Measurements from ENCODE around the gene CISD3. TPM values are rescaled to one million over a fixed set of nuclear protein-coding genes. Genes with fewer than 3 reads are reported as not detected.

Gene CISD3
- total RNA-seq, 5 donors from 2014 or later (not counting 1 experiment from before 2014, with no cell fraction given): 10.7 to 21.5 (median 17.7) TPM

DNA sequence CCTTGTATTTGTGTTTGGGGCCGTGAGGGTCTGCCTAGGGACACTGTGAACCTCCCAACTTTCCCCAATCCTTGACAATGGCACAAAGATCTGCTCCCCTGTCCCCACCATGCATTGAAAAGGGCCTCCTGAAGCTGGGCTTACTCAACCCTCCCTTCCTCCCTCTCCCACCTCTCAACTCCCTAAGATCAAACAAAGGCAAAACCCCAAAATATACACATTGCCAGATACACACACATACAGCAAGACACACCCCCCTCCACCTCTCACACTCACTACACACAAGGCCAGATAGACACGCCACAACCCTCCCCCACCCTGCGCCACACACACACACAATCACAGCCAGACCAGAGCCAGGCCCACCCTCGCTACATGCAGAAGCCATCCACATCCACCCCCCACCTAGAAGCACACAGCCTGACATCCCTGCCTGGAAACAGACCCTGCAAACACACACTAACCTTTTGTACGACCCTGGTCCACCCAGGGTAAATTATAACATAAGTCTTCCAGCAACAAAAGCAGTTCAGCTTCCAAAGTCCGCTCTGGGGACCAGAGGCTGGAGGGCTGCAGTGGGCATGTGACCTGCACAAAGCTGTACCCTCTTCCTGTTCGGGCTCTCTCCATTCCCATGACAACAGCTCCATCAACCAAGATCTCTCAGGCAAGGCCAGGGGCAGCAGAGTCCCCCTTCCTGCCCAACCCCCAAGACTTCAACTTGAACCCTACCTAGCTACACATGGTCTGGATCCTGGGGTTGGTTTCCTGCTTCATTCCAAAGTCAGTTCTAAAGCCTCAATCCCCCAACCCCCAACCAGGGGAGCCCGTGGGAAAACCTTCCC lies 16.1 kb downstream of the CISD3 start:
- Histone ChIP-seq H3K4me3 (ENCODE audit: control insufficient read depth in 1 of 2, extremely low read depth in 1 of 2, low read length in 1 of 2) (no peak overlapping the region), H3K27me3 (replicated peaks in 1 of 2; ENCODE audit: control insufficient read depth in 2 of 2, extremely low read depth in 1 of 2, insufficient read depth in 2 of 2, low read length in 1 of 2) (peaks cover 4 to 84% of the 10 kb centered on the region in 2 experiments), H3K4me1 (ENCODE audit: control insufficient read depth in 1 of 2, extremely low read depth in 1 of 2, insufficient read depth in 2 of 2, low read length in 2 of 2) (peaks cover 36 to 51% of the 10 kb centered on the region in 2 experiments), H3K27ac (ENCODE audit: low read length) (no peak overlapping the region), H3K9me3 (no peaks in the 10 kb centered on the region), H3K36me3 (ENCODE audit: control insufficient read depth in 2 of 2, extremely low read depth in 1 of 2, insufficient read depth in 1 of 2, low read length in 1 of 2) (no peaks in the 10 kb centered on the region)
- Mint-ChIP-seq H3K27ac (peak overlapping the region in 1 of 2 donors; percentile 25), H3K9me3 (no peaks in the 10 kb centered on the region), H3K4me3 (peak overlapping the region; percentile 28 to 70 (median 56)), H3K4me1 (peaks cover 33 to 36% (median 35%) of the 10 kb centered on the region in 3 donors), H3K36me3 (no peaks in the 10 kb centered on the region), H3K27me3 (peaks cover 19 to 63% of the 10 kb centered on the region in 2 donors)
- WGBS (ENCODE audit: insufficient coverage): 77% methylated on average over 7 of the region's 8 CpGs
- ATAC-seq (replicated peaks in 1 of 4): no peak
- DNase-seq: no peak
- CTCF ChIA-PET: interaction anchor here in 1 of 2 donors (1.1 kb wide), 1 partner anchor 15 kb away, joined by 3 read pairs; no protein-coding TSS in a partner anchor
- POLR2A ChIA-PET: no interaction called here

DNA sequence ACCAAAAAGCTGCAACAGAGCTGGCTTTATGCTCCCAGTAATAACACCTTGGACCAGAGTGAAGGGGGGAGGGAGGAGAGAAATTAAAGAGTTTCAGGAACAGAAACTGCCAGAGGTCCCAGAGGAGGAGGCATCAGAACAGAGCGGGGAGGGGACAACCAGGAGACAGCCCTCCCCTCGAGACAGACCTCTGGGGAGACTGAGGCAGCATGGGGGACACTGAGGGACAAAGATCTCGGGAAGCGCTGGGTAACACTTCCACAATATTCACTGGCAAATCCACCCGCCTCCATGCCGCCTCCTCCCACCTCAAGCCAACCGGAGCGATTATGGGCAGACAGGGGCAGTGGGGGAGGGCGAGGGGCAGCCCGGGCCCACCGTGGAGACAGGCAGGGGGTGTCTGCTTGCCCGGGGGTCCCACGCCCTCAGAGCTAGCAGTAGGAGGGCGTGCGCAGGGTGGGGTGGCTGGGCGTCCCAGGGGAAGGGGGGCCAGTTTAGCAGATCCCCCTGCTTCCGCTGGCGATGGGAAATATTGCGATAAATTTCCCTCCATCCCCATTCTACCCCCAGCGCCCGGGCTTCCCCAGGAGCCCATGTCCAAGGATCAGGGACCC lies 16.8 kb downstream of the CISD3 start:
- Mint-ChIP-seq H3K4me1 (peaks cover 40 to 42% (median 41%) of the 10 kb centered on the region in 3 donors), H3K36me3 (no peaks in the 10 kb centered on the region), H3K9me3 (no peaks in the 10 kb centered on the region), H3K4me3 (peak overlapping the region; percentile 28 to 70 (median 56)), H3K27me3 (peaks cover 21 to 68% of the 10 kb centered on the region in 2 donors), H3K27ac (no peak overlapping the region)
- peaks cover 4 to 79% of the 10 kb centered on the region in 2 experiments for H3K27me3 ChIP-seq (replicated peaks in 1 of 2; ENCODE audit: control insufficient read depth in 2 of 2, extremely low read depth in 1 of 2, insufficient read depth in 2 of 2, low read length in 1 of 2)
- H3K27ac ChIP-seq (ENCODE audit: low read length): no peak overlapping the region
- H3K9me3 ChIP-seq: no peaks in the 10 kb centered on the region
- ATAC-seq (replicated peaks in 1 of 4): no peak
- H3K36me3 ChIP-seq (ENCODE audit: control insufficient read depth in 2 of 2, extremely low read depth in 1 of 2, insufficient read depth in 1 of 2, low read length in 1 of 2): no peaks in the 10 kb centered on the region
- H3K4me3 ChIP-seq (ENCODE audit: control insufficient read depth in 1 of 2, extremely low read depth in 1 of 2, low read length in 1 of 2): peak overlapping the region in 1 of 2 donors; percentile 38
- 80% methylated on average over 1 of the region's 21 CpGs for WGBS (ENCODE audit: insufficient coverage)
- DNase-seq: no peak
- peaks cover 36 to 58% of the 10 kb centered on the region in 2 experiments for H3K4me1 ChIP-seq (ENCODE audit: control insufficient read depth in 1 of 2, extremely low read depth in 1 of 2, insufficient read depth in 2 of 2, low read length in 2 of 2)
- ChIA-PET POLR2A (no interaction called here), CTCF (interaction anchor here in 1 of 2 donors (1.1 kb wide), 1 partner anchor 16 kb away, joined by 3 read pairs; no protein-coding TSS in a partner anchor)

DNA sequence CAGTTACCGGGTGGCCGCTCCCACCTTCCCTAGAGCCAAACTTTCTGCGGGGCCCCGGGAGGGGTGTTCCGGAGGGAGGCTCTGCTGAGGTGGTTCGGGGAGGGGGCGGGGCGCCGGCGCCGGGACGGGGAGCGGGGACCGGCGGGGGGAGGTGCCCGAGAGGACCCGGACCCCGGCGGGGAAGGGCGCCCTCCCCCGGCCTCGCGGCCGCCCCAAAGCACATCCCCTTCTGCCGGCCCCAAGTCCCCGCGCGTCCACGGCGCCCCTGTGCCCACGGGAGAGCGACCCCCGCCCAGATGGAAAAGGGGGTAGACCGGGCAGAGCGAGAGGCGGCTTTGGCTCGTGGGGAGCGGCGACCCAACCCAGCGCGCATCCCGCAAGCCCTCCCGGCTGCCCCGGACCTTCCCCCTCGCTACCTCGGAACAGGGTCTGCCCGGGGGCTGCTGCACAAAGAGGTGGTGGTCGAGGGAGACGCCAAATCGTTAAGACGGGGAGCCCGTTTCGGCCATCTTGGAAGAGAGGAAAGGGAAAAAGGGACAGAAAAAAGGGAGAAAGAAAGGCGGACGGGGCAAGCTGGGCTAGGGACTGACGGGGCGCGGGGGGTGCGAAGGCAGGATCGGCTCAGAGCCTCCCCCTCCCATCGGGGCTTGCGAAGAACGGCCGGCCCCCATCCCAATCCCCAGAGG lies 17.5 kb downstream of the CISD3 start:
- no peaks in the 10 kb centered on the region for H3K9me3 ChIP-seq
- peak overlapping the region; percentile 38 to 58 for H3K4me3 ChIP-seq (ENCODE audit: control insufficient read depth in 1 of 2, extremely low read depth in 1 of 2, low read length in 1 of 2)
- Mint-ChIP-seq H3K4me1 (peaks cover 42 to 47% (median 45%) of the 10 kb centered on the region in 3 donors), H3K9me3 (no peaks in the 10 kb centered on the region), H3K27ac (no peak overlapping the region), H3K36me3 (peaks cover 2% of the 10 kb centered on the region), H3K4me3 (peak overlapping the region; percentile 64 to 72 (median 70)), H3K27me3 (peaks cover 21 to 68% of the 10 kb centered on the region in 2 donors)
- DNase-seq (peak in 1 of 35 experiments; percentile 26), ATAC-seq (replicated peaks in 1 of 4) (no peak)
- WGBS (ENCODE audit: insufficient coverage): under 1% methylated on average over 46 of the region's 64 CpGs
- ChIA-PET CTCF (no interaction called here), POLR2A (no interaction called here)
- H3K27ac ChIP-seq (ENCODE audit: low read length): no peak overlapping the region
- peaks cover 36 to 62% of the 10 kb centered on the region in 2 experiments for H3K4me1 ChIP-seq (ENCODE audit: control insufficient read depth in 1 of 2, extremely low read depth in 1 of 2, insufficient read depth in 2 of 2, low read length in 2 of 2)
- H3K36me3 ChIP-seq (ENCODE audit: control insufficient read depth in 2 of 2, extremely low read depth in 1 of 2, insufficient read depth in 1 of 2, low read length in 1 of 2): no peaks in the 10 kb centered on the region
- H3K27me3 ChIP-seq (replicated peaks in 1 of 2; ENCODE audit: control insufficient read depth in 2 of 2, extremely low read depth in 1 of 2, insufficient read depth in 2 of 2, low read length in 1 of 2): peaks cover 4 to 74% of the 10 kb centered on the region in 2 experiments

DNA sequence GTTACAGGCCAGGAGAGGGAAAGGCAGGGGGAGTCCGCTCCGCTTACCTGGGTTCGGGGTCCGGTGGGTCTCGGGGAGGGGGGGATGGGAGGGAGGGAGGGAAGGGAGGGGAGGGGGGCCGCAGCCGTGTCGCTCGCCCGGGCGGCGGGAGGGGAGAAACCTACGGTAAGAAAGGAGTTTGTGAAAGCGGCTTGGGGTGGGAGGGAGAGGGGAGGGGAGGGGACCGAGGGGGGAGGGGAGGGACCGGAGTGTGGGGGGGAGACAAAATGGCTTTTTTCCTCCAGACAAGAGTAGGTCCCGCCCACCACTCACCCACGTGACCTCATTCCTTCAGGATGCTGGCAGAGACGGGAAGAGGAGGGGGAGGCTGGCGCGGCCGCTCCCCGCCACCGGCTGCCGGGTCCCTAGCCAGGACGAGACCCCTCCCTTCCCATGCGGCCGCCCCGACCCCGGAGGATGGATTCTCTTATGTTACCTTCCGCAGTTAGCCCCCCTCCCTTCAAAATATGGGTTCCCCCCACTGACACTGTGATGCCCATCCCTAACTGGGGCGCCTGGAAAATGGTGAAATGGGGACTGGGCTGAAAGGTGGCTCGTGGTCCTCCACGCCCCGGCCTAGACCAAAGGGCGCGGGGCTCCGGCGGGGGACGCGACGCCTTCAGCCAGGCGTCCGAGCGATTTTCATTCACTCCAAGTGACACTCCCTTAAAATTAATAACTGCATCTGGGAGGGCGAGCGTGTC lies 18.2 kb downstream of the CISD3 start, which contains the start of gene PCGF2:
Gene PCGF2, minus strand, starts transcription at position 188 of the 743 bp plus-strand sequence. CDS start 7,934 bp downstream, outside the sequence.
- no peaks in the 10 kb centered on the region for H3K36me3 ChIP-seq (ENCODE audit: control insufficient read depth in 2 of 2, extremely low read depth in 1 of 2, insufficient read depth in 1 of 2, low read length in 1 of 2)
- 3% methylated on average over 12 of the region's 47 CpGs for WGBS (ENCODE audit: insufficient coverage)
- Mint-ChIP-seq H3K36me3 (peaks cover 3% of the 10 kb centered on the region), H3K4me3 (peak within 1 kb of the TSS; percentile 64 to 88 (median 72)), H3K27me3 (peaks cover 21 to 63% of the 10 kb centered on the region in 2 donors), H3K9me3 (no peaks in the 10 kb centered on the region), H3K4me1 (peaks cover 49 to 51% (median 49%) of the 10 kb centered on the region in 3 donors), H3K27ac (no peak within 1 kb of the TSS)
- peaks cover 4 to 70% of the 10 kb centered on the region in 2 experiments for H3K27me3 ChIP-seq (replicated peaks in 1 of 2; ENCODE audit: control insufficient read depth in 2 of 2, extremely low read depth in 1 of 2, insufficient read depth in 2 of 2, low read length in 1 of 2)
- POLR2A ChIA-PET: no interaction called here
- no peak for ATAC-seq (replicated peaks in 1 of 4)
- H3K4me3 ChIP-seq (ENCODE audit: control insufficient read depth in 1 of 2, extremely low read depth in 1 of 2, low read length in 1 of 2): peak within 1 kb of the TSS; percentile 38 to 72
- CTCF ChIA-PET: no interaction called here
- H3K27ac ChIP-seq (ENCODE audit: low read length): no peak within 1 kb of the TSS
- H3K4me1 ChIP-seq (ENCODE audit: control insufficient read depth in 1 of 2, extremely low read depth in 1 of 2, insufficient read depth in 2 of 2, low read length in 2 of 2): peaks cover 36 to 68% of the 10 kb centered on the region in 2 experiments
- H3K9me3 ChIP-seq: no peaks in the 10 kb centered on the region
- DNase-seq: no peak

DNA sequence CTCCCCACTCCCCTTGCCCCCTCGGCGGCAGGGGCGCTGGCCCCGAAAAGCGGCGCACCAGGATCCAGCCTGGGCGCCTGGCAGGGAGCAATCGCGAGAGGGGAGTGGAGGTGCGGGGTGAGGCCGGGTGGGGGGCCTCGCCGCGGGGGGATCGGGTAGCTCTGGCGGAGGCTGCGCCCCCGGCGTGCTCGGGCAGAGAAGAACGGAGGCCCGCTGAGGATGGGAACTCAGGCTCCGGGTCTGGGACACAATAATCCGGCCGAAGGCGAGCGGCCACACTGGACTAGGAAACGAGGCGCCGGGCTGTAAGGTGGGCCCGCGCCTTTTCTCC lies 18.7 kb downstream of the CISD3 start:
- POLR2A ChIA-PET: no interaction called here
- CTCF ChIA-PET: interaction anchor here in 1 of 2 donors (0.5 kb wide), 1 partner anchor 12 kb away, joined by 5 read pairs; no protein-coding TSS in a partner anchor
- under 1% methylated on average over 29 of the region's 32 CpGs for WGBS (ENCODE audit: insufficient coverage)

More for the DNA sequence above, 18.7 kb downstream of the CISD3 start:
- H3K4me1 Mint-ChIP-seq: peaks cover 53 to 56% (median 54%) of the 10 kb centered on the region in 3 donors
- H3K9me3 Mint-ChIP-seq: no peaks in the 10 kb centered on the region
- Histone ChIP-seq H3K36me3 (ENCODE audit: control insufficient read depth in 2 of 2, extremely low read depth in 1 of 2, insufficient read depth in 1 of 2, low read length in 1 of 2) (peaks cover 0 to 2% of the 10 kb centered on the region in 2 donors), H3K27me3 (replicated peaks in 1 of 2; ENCODE audit: control insufficient read depth in 2 of 2, extremely low read depth in 1 of 2, insufficient read depth in 2 of 2, low read length in 1 of 2) (peaks cover 4 to 65% of the 10 kb centered on the region in 2 experiments), H3K4me1 (ENCODE audit: control insufficient read depth in 1 of 2, extremely low read depth in 1 of 2, insufficient read depth in 2 of 2, low read length in 2 of 2) (peaks cover 36 to 74% of the 10 kb centered on the region in 2 experiments), H3K9me3 (no peaks in the 10 kb centered on the region), H3K27ac (ENCODE audit: low read length) (no peak overlapping the region), H3K4me3 (ENCODE audit: control insufficient read depth in 1 of 2, extremely low read depth in 1 of 2, low read length in 1 of 2) (peak overlapping the region; percentile 32 to 72)
- H3K27me3 Mint-ChIP-seq: peaks cover 21 to 58% of the 10 kb centered on the region in 2 donors
- DNase-seq: no peak
- no peak overlapping the region for H3K27ac Mint-ChIP-seq
- peak overlapping the region; percentile 43 to 88 (median 57) for H3K4me3 Mint-ChIP-seq
- H3K36me3 Mint-ChIP-seq: peaks cover 6% of the 10 kb centered on the region
- ATAC-seq (replicated peaks in 1 of 4): no peak

All from T-cell (primary cell).